ENCODE measurements around the gene TSPAN4.

GRCh38 chr11:850775-851763 is 8.4 kb downstream of the TSPAN4 start:
- TF ChIP-seq CTCF (tag by site-specific recombination; IDR thresholded peaks at IDR 0.05) (0 out of 2 replicates have a peak, but pooled peaks have one; percentile 38), ZNF776 (tag by site-specific recombination; IDR thresholded peaks at IDR 0.05; ENCODE audit: borderline replicate concordance) (no peak), PATZ1 (tag by site-specific recombination; IDR thresholded peaks at IDR 0.05) (no peak), ZNF23 (tag by site-specific recombination; IDR thresholded peaks at IDR 0.05; ENCODE audit: borderline replicate concordance) (no peak), ELK4 (IDR thresholded peaks at IDR 0.05; ENCODE audit: borderline replicate concordance, low read depth, low read length) (no peak), ZNF398 (tag by site-specific recombination; IDR thresholded peaks at IDR 0.05) (no peak), REST (tag by site-specific recombination; IDR thresholded peaks at IDR 0.05) (no peak), TCF7L2 (IDR thresholded peaks at IDR 0.05; ENCODE audit: borderline replicate concordance, low read depth, low read length) (no peak), ZBTB49 (tag by site-specific recombination; IDR thresholded peaks at IDR 0.05; ENCODE audit: low read depth) (no peak), ZSCAN30 (tag by site-specific recombination; IDR thresholded peaks at IDR 0.05) (no peak), ZSCAN18 (tag by site-specific recombination; IDR thresholded peaks at IDR 0.05) (no peak), ZNF558 (tag by site-specific recombination; IDR thresholded peaks at IDR 0.05) (no peak)

Measured in HEK293 (cell line).